Activated CD4-positive, alpha-beta memory T cell treated with anti-CD3 and anti-CD28 coated beads for 36 hours (primary cell): ENCODE data around the gene SLC23A1. TPM values are rescaled to one million over a fixed set of nuclear protein-coding genes. Genes with fewer than 3 reads are reported as not detected.

Experiments
- CTCF ChIA-PET: fragments of 350-600 bp; sonication (Branson Sonifier 250); formaldehyde crosslinking; loops from one replicate; lab custom pipeline; 2021; ENCODE audit warnings: antibody characterized with exemption, inconsistent platforms; lab: Charles Lee
- POLR2A ChIA-PET: fragments of 350-600 bp; sonication (Branson Sonifier 250); formaldehyde crosslinking; loops from one replicate; lab custom pipeline; 2021; ENCODE audit warnings: antibody characterized with exemption; lab: Charles Lee
- DNase-seq: peaks from one replicate; pipeline ENCODE4 v3.0.0-alpha.2; 2020
- H3K27ac Mint-ChIP-seq: one replicate; pipeline ENCODE4 v1.8.0; 2021; ENCODE audit warnings: mixed read lengths
- H3K27me3 Mint-ChIP-seq: one replicate; pipeline ENCODE4 v1.8.0; 2021; ENCODE audit warnings: mixed read lengths
- H3K36me3 Mint-ChIP-seq: one replicate; pipeline ENCODE4 v1.8.0; 2021; ENCODE audit warnings: mixed read lengths
- H3K4me1 Mint-ChIP-seq: one replicate; pipeline ENCODE4 v1.8.0; 2021; ENCODE audit warnings: low read depth, mixed read lengths
- H3K4me3 Mint-ChIP-seq: one replicate; pipeline ENCODE4 v1.8.0; 2021; ENCODE audit warnings: mild to moderate bottlenecking, mixed read lengths
- H3K9me3 Mint-ChIP-seq: one replicate; pipeline ENCODE4 v1.8.0; 2021; ENCODE audit warnings: mixed read lengths
- intact Hi-C: fragments of 100-400 bp; cut with micrococcal nuclease; formaldehyde crosslinking; loops from one replicate; pipeline ENCODE4 v1.15.1; 2023
- total RNA-seq, 2 experiments: library from RNA; stranded (reverse); gene quantifications; one replicate each; pipeline ENCODE4 v1.2.3, GENCODE V29; 2021

SLC23A1 gene
- total RNA-seq, 2 experiments from 2014 or later, result 1.0 to 1.4 TPM

- H3K27me3 Mint-ChIP-seq, result no peaks in the 10 kb centered on the region
- DNase-seq, result no peak
- intact Hi-C loops, result loop anchor here (5.0 to 10.0 kb wide), 2 partner anchors 222 to 585 kb away; partner anchors contain the start of genes CTNNA1 and UBE2D2
- CTCF ChIA-PET, result interaction anchor here (1.7 kb wide), 1 partner anchor 51 kb away, joined by 3 read pairs; no protein-coding TSS in a partner anchor
- POLR2A ChIA-PET, result interaction anchor here (1.2 to 3.0 kb wide), 3 partner anchors 19 to 52 kb away, joined by 3 to 32 read pairs (median 6); partner anchors contain the start of genes MATR3 and MZB1
- H3K4me1 Mint-ChIP-seq, result peaks cover 54% of the 10 kb centered on the region
- H3K4me3 Mint-ChIP-seq, result no peak overlapping the region
- no peak overlapping the region for H3K27ac Mint-ChIP-seq
- H3K36me3 Mint-ChIP-seq, result peaks cover 7% of the 10 kb centered on the region
- no peaks in the 10 kb centered on the region for H3K9me3 Mint-ChIP-seq
Measured at GRCh38 chr5:139340051-139340450, 43.0 kb downstream of the SLC23A1 start.

GRCh38 chr5:139335811-139336210 lies 47.3 kb downstream of the SLC23A1 start:
- no peaks in the 10 kb centered on the region for H3K9me3 Mint-ChIP-seq
- CTCF ChIA-PET, result no interaction called here
- intact Hi-C loops, result no loop called here
- POLR2A ChIA-PET, result interaction anchor here (1.5 to 1.7 kb wide), 3 partner anchors 12 to 31 kb away, joined by 3 to 6 read pairs (median 4); no protein-coding TSS in a partner anchor
- H3K27me3 Mint-ChIP-seq, result no peaks in the 10 kb centered on the region
- H3K36me3 Mint-ChIP-seq, result peaks cover 8% of the 10 kb centered on the region
- peak overlapping the region; percentile 60 for H3K27ac Mint-ChIP-seq
- no peak overlapping the region for H3K4me3 Mint-ChIP-seq
- H3K4me1 Mint-ChIP-seq, result peaks cover 23% of the 10 kb centered on the region
- DNase-seq, result peak; percentile 20

Other genes starting within 250 kb of the SLC23A1 start
- 10 to 100 TPM; 27.2 to 30.3 TPM for gene SIL1, start 184.9 kb downstream of the SLC23A1 start, total RNA-seq
- 100 to 1,000 TPM; 163 to 179 TPM for gene MATR3, start 89.6 kb downstream of the SLC23A1 start, total RNA-seq
- 100 to 1,000 TPM; 104 to 110 TPM for gene PAIP2, start 41.4 kb downstream of the SLC23A1 start, total RNA-seq
- gene MZB1, start 6.6 kb upstream of the SLC23A1 start, total RNA-seq, result 10 to 100 TPM; 24.0 to 26.3 TPM
- 1 to 10 TPM; 3.8 to 3.9 TPM for gene PROB1, start 11.8 kb upstream of the SLC23A1 start, total RNA-seq
- gene SPATA24, start 20.8 kb upstream of the SLC23A1 start, total RNA-seq, result 1 to 10 TPM; 3.7 to 5.2 TPM
- gene DNAJC18, start 56.2 kb upstream of the SLC23A1 start, total RNA-seq, result 10 to 100 TPM; 54.1 to 56.0 TPM
- 1 to 10 TPM; 3.7 to 4.2 TPM for gene ECSCR, start 79.4 kb upstream of the SLC23A1 start, total RNA-seq
- 1 to 10 TPM; 1.5 TPM for gene SMIM33, start 87.7 kb upstream of the SLC23A1 start, total RNA-seq
- gene STING1, start 99.5 kb upstream of the SLC23A1 start, total RNA-seq, result 100 to 1,000 TPM; 339 to 344 TPM
- 100 to 1,000 TPM; 271 to 285 TPM for gene UBE2D2, start 178.0 kb upstream of the SLC23A1 start, total RNA-seq